Dermis microvascular lymphatic vessel endothelial cell (primary cell): Measurements from ENCODE around the gene PLP1. TPM values are rescaled to one million over a fixed set of nuclear protein-coding genes. Genes with fewer than 3 reads are reported as not detected.

Experiments
- DNase-seq, 2 donors: peaks; one replicate each; pipeline versions ENCODE4 v3.0.0 to v3.0.0-alpha.2; 2010; ENCODE audit warnings: low read depth in 2 of 2
- total RNA-seq: library from RNA; depleted of rRNA; stranded (reverse); fragments of >200 nt; gene quantifications from 2 replicates; pipeline ENCODE4 v1.2.1, GENCODE V29; 2014

PLP1 gene
- total RNA-seq, 1 donor from 2014 or later = 0.13 TPM

DNA sequence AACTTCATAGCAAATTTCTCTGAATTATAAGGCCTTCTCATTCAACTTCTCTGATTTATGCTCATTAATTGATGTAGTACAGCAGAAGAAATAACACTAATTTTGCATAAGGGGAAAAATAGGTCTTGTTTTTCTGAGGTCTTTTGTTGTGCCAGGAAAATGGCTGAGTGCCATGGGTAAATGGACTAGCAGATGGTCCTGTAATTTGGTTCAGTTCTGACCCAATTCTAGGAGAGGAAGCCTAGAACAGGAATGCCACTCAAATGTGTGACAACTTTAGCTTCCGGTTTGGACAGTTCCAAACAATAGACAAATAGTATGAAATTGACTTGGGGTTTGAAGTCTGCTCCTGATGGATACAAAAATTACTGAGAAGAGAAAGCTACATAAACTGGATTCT is 49.2 kb downstream of the PLP1 start:
- DNase-seq = no peak

DNA sequence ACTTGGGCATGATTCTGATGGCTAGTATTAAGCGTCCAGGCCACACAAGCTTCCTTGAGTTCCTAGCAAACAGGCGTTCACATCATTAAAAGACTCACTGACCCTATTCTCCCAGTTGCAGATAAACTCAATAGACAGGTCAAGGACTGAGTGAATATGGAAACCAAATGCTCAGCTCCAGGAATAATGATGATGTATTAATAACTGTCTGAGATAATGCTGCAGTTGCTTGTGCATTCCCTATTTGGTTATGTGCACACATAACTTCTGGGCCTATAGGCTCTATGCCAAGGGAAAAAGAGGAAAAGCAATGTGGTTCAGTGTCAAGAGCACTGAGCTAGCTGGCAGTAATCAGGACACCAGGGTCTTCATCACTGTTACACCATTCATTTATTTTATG is 51.9 kb downstream of the PLP1 start:
- DNase-seq = no peak

DNA sequence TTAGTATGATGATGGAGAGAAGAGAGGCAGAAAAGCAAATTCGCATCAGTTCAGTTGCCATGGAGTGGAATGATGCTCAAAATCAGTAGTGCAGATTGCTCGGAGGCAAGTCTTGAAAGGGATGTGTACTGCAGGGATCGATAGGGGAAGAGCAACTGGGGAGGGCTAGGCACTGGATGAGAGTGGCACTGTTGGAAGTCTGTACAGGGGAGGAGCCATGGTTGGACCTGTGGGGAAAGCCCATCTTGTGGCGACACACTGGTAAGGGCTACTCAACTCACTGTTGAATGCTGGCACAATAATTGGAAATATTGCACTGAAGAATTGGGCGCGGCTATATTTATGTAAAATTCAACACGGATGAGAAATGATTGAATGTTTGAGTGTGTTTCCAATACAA is 54.2 kb downstream of the PLP1 start:
- DNase-seq = no peak

DNA sequence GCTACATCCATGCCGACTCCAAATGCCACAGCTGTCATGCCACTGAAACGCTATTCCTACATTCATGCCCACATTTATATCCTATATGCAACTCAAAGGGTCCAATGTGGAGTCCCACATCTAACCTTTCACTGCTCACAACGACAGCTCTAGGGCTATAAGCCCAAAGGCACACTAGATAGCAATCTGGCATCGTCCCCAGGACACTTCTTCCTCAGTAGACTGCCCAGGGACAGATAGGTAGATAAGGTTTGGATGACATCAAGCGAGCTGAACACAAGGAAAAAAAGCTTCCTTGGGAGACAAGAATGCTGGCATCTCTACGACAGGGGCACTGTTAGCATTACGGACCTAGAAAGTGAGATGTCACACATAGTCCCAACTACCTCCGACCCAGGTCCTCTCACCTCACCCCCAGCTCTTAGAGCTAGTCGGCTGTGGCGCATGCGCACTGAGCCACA is 54.7 kb downstream of the PLP1 start:
- DNase-seq = no peak

DNA sequence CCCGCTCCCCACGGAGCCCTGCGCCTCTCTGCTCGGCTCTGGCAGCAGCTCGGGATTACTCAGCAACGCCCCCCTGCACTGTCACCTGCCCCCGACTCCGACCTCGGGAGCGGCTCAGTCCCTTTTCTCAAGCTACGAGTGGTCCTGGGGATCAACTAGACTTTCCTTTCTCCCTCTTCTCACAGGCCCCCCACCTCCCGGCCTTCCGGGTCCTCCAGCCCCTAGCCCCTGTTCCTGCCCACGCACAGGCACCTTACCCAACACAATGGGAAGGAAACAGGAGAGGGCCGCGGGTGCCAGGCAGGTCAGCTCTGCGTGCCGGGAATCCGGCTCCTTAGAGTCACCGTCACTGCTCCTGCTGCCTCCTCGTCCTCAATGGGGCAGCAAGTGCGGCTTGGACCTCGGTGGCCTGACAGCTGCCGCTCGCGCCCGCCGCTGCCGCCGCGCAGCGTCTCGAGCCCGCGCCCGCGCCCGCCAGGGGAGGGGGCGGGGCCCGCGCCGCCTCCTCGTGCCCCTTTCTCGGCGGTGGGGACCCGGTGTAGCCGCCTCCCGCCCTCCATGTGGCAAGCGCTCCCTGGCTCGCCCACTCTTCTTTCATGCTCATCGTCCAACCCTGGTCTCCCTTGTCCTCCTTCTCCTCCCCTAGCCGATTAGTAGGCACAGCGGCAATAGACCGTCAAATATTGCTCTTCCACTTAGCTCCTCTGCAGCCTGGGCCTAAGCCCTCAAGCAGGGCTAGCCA is 55.3 kb downstream of the PLP1 start, which contains the start of gene RAB9B:
TSS of gene RAB9B (minus strand) at position 455 of the 742 bp plus-strand sequence. CDS start 6,473 bp downstream, outside the sequence.
- peak; percentile 17 to 34 for DNase-seq

DNA sequence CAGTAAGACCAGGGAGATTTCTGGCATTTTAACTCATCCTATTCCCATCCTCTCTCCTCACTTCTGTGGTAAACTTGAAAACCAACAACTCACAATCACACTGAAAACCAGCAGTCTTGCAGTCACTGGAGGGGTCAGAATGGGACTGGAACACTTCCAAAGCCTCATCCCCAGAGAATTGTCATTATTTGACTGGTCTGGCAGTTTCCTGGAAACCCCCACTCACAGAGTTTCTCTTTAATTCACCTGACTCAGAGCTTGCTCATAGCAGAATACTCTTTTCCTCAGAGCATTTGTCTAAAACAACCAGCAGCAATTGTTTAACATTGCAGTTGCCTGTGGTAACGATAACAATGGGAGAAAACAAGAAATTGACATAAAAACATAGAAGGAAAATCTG is 62.8 kb downstream of the PLP1 start:
- peak in 1 of 2 donors; percentile 5 for DNase-seq

Other genes starting within 250 kb of the PLP1 start
- 21.8 and 24.5 TPM in 2 replicates for gene TCEAL4, start 191.3 kb upstream of the PLP1 start, total RNA-seq
- 4.6 and 4.7 TPM in 2 replicates for gene TCEAL3, start 168.9 kb upstream of the PLP1 start, total RNA-seq
- 14.5 and 15.0 TPM in 2 replicates for gene TCEAL1, start 147.9 kb upstream of the PLP1 start, total RNA-seq
- gene MORF4L2, start 90.1 kb upstream of the PLP1 start, total RNA-seq = 387 and 448 TPM in 2 replicates
- gene TMEM31, start 65.9 kb upstream of the PLP1 start, total RNA-seq = 0.13 TPM in 1 of 2 replicates, not detected in the other
- gene RAB9B, start 55.4 kb downstream of the PLP1 start, total RNA-seq = 0.39 and 1.0 TPM in 2 replicates
- gene TMSB15B, start 185.8 kb downstream of the PLP1 start, total RNA-seq = 2.8 and 8.3 TPM in 2 replicates
- not detected in 2 replicates for gene H2BW1, start 236.9 kb downstream of the PLP1 start, total RNA-seq